WERI-Rb-1 (cell line): ENCODE measurements around the gene TSPAN18.

Experiments used
- DNase-seq: peaks from one replicate; pipeline ENCODE4 v3.0.0-alpha.2; 2020
- H3K27ac ChIP-seq: fragments of 250-450 bp; sonication (Bioruptor Pico); 2 replicates; pipeline ENCODE4 v1.5.1; 2020; ENCODE audit warnings: mild to moderate bottlenecking, moderate library complexity
- H3K27me3 ChIP-seq: fragments of 250-450 bp; sonication (Bioruptor Pico); 2 replicates; pipeline ENCODE4 v1.5.1; 2021; ENCODE audit warnings: mild to moderate bottlenecking, low read depth, moderate library complexity; ENCODE audit not compliant: insufficient read depth, severe bottlenecking
- H3K36me3 ChIP-seq: fragments of 250-450 bp; sonication (Bioruptor Pico); 2 replicates; pipeline ENCODE4 v1.5.1; 2020; ENCODE audit warnings: mild to moderate bottlenecking, moderate library complexity
- H3K4me3 ChIP-seq: 2 replicates; pipeline ENCODE4 v1.5.1; 2011; ENCODE audit warnings: low read depth, mild to moderate bottlenecking, control low read depth, low read length
- H3K9me3 ChIP-seq: fragments of 250-450 bp; sonication (Bioruptor Pico); 2 replicates; pipeline ENCODE4 v1.5.1; 2021; ENCODE audit warnings: mild to moderate bottlenecking, moderate library complexity; ENCODE audit not compliant: severe bottlenecking
- CTCF ChIP-seq: IDR thresholded peaks from 2 replicates; pipeline ENCODE4 v1.5.1; 2011; ENCODE audit warnings: low read depth, mild to moderate bottlenecking, control low read depth, inconsistent platforms, low read length

Gene TSPAN18

GRCh38 chr11:44698252-44698912 is 28.4 kb upstream of the TSPAN18 start:
- H3K4me3 ChIP-seq, result no peak overlapping the region

GRCh38 chr11:44699497-44700408 is 27.0 kb upstream of the TSPAN18 start:
- H3K27me3 ChIP-seq, result no peaks in the 10 kb centered on the region
- no peak overlapping the region for H3K4me3 ChIP-seq
- no peak for DNase-seq
- no peak for TF ChIP-seq CTCF
- no peaks in the 10 kb centered on the region for H3K36me3 ChIP-seq
- no peaks in the 10 kb centered on the region for H3K9me3 ChIP-seq
- H3K27ac ChIP-seq, result no peak overlapping the region

More at GRCh38 chr11:44698252-44698912, 28.4 kb upstream of the TSPAN18 start:
- H3K27me3 ChIP-seq, result no peaks in the 10 kb centered on the region
- no peaks in the 10 kb centered on the region for H3K36me3 ChIP-seq
- no peak for DNase-seq
- no peaks in the 10 kb centered on the region for H3K9me3 ChIP-seq
- no peak for TF ChIP-seq CTCF
- no peak overlapping the region for H3K27ac ChIP-seq

- DNase-seq, result no peak
- Histone ChIP-seq H3K36me3 (no peaks in the 10 kb centered on the region), H3K4me3 (no peak overlapping the region), H3K27me3 (no peaks in the 10 kb centered on the region), H3K9me3 (no peaks in the 10 kb centered on the region), H3K27ac (no peak overlapping the region)
- TF ChIP-seq CTCF, result no peak
Observed at GRCh38 chr11:44701276-44701675, 25.5 kb upstream of the TSPAN18 start.

- no peak for TF ChIP-seq CTCF
- Histone ChIP-seq H3K9me3 (no peaks in the 10 kb centered on the region), H3K27ac (no peak overlapping the region), H3K36me3 (no peaks in the 10 kb centered on the region), H3K4me3 (no peak overlapping the region), H3K27me3 (no peaks in the 10 kb centered on the region)
- DNase-seq, result no peak
Observed at GRCh38 chr11:44702889-44703288, 23.9 kb upstream of the TSPAN18 start.

- Histone ChIP-seq H3K4me3 (no peak overlapping the region), H3K36me3 (no peaks in the 10 kb centered on the region), H3K27me3 (no peaks in the 10 kb centered on the region), H3K27ac (no peak overlapping the region), H3K9me3 (no peaks in the 10 kb centered on the region)
- no peak for DNase-seq
- no peak for TF ChIP-seq CTCF
Observed at GRCh38 chr11:44707094-44707493, 19.7 kb upstream of the TSPAN18 start.
